Measurements from ENCODE around the gene NFIX. TPM values are rescaled to one million over a fixed set of nuclear protein-coding genes. Genes with fewer than 3 reads are reported as not detected.

The NFIX gene
- total and polyA plus RNA-seq, 12 donors: 16.8 to 162 (median 138) TPM

- DNase-seq: peak in 1 of 2 donors; percentile 61
- WGBS, 2 donors: 0 to 1% methylated on average over 66 to 128 of the region's 129 CpGs
- peaks cover 0 to 17% (median 7%) of the 10 kb centered on the region in 9 donors for H3K36me3 ChIP-seq
- peaks cover 0 to 11% (median 0%) of the 10 kb centered on the region in 7 donors for H3K27me3 ChIP-seq
- H3K9me3 ChIP-seq: no peaks in the 10 kb centered on the region
- peak overlapping the region; percentile 85 to 95 (median 92) for H3K27ac ChIP-seq
- peaks cover 9 to 27% (median 22%) of the 10 kb centered on the region in 9 donors for H3K4me1 ChIP-seq
- intact Hi-C loops (cut with DNase I): loop anchor here in 6 of 10 donors (5.0 to 10.0 kb wide), 4 partner anchors 36 to 82 kb away; no protein-coding TSS in a partner anchor
- ATAC-seq: peak; percentile 17 to 51 (median 32)
- H3K4me3 ChIP-seq: peak overlapping the region; percentile 70 to 95 (median 87)
- no peak for TF ChIP-seq CTCF (IDR thresholded peaks at IDR 0.05)
Measured at GRCh38 chr19:12995596-12996405, 526 bp downstream of the NFIX start.

- peaks cover 0 to 11% (median 0%) of the 10 kb centered on the region in 7 donors for H3K27me3 ChIP-seq
- intact Hi-C loops (cut with DNase I): loop anchor here in 6 of 10 donors (5.0 to 10.0 kb wide), 4 partner anchors 36 to 81 kb away; no protein-coding TSS in a partner anchor
- peak; percentile 61 to 70 (median 68) for ATAC-seq
- peaks cover 14 to 35% (median 29%) of the 10 kb centered on the region in 9 donors for H3K4me1 ChIP-seq
- H3K4me3 ChIP-seq: peak overlapping the region; percentile 70 to 95 (median 87)
- 5 to 12% methylated on average over 41 to 52 of the region's 52 CpGs for WGBS, 2 donors
- peaks cover 0 to 17% (median 7%) of the 10 kb centered on the region in 9 donors for H3K36me3 ChIP-seq
- H3K27ac ChIP-seq: peak overlapping the region; percentile 85 to 95 (median 92)
- TF ChIP-seq CTCF (IDR thresholded peaks at IDR 0.05): peak in 2 of 9 donors; percentile 8 to 23
- peak; percentile 40 to 66 for DNase-seq
- no peaks in the 10 kb centered on the region for H3K9me3 ChIP-seq
Measured at GRCh38 chr19:12996406-12997094, 1.3 kb downstream of the NFIX start.

- intact Hi-C loops (cut with DNase I): loop anchor here in 6 of 10 donors (5.0 to 10.0 kb wide), 4 partner anchors 35 to 80 kb away; no protein-coding TSS in a partner anchor
- H3K4me3 ChIP-seq: peak overlapping the region in 9 of 10 donors; percentile 73 to 95 (median 87)
- H3K27ac ChIP-seq: peak overlapping the region in 9 of 10 donors; percentile 86 to 95 (median 93)
- H3K27me3 ChIP-seq: peaks cover 0 to 11% (median 0%) of the 10 kb centered on the region in 7 donors
- H3K9me3 ChIP-seq: no peaks in the 10 kb centered on the region
- WGBS, 2 donors: 83 to 89% methylated on average over 25 of the region's 25 CpGs
- H3K36me3 ChIP-seq: peaks cover 0 to 17% (median 7%) of the 10 kb centered on the region in 9 donors
- TF ChIP-seq CTCF (IDR thresholded peaks at IDR 0.05): no peak
- DNase-seq (no peak), ATAC-seq (no peak)
- peaks cover 18 to 43% (median 36%) of the 10 kb centered on the region in 9 donors for H3K4me1 ChIP-seq
Measured at GRCh38 chr19:12997179-12997966, 2.1 kb downstream of the NFIX start.

All from heart right ventricle (tissue), 16 donors.